ENCODE data around the gene RNF2.
"Not testable (repeated sequence)": the region's sequence is repeated elsewhere in the genome, so short reads cannot be mapped to it uniquely, and the experiment has no call there.

The RNF2 gene

GRCh38 chr1:185044981-185045813, at the start of gene RNF2:
RNF2 (plus strand) TSS chr1:185045558; CDS start chr1:185087554, 41,996 bp downstream.
- DNase-seq (ENCODE audit: low read depth): peak; percentile 24

- DNase-seq (ENCODE audit: low read depth): not testable (repeated sequence)
Measured at GRCh38 chr1:184999974-185000373, 45.4 kb upstream of the RNF2 start.

GRCh38 chr1:185001312-185001880, 44.0 kb upstream of the RNF2 start:
- not testable (repeated sequence) for DNase-seq (ENCODE audit: low read depth)

DNA sequence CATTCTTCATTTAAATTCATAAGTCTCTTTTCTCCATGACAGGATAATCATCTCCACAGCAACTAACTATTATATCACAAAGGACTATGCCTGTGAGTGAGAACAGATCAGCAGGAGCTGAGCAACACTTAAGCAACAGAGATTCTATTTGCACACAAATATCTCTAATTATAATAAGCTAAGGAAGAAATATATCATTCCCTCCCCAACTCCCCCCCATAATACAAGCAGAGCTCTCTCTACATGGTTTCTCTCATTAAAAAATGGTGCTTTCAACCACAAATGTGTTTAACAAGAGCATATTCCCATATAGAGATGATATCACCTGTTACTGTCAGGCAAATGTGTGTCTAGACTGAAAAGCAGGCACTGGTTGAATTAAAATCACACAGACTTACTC, 36.5 kb upstream of the RNF2 start:
- no peak for DNase-seq (ENCODE audit: low read depth)

GRCh38 chr1:185010361-185010760, 35.0 kb upstream of the RNF2 start:
- DNase-seq (ENCODE audit: low read depth): no peak

DNA sequence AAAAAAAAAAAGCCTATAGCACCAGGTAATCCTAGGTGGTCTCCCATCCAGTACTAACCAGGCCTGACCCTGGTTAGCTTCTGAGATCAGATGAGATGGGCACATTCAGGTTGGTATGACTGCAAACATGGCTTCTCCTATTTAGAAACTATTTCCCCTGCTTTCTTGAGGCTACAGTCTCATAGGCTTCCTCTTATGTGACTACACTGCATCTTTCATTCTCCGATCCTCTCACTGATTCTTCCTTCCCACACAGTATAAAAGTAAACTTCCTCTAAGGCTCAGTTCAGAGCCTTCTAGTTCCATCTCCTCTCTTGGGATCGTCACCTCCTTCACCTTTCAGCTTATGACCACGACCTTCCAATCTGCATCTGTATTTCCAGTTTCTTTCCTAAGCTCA, 30.4 kb upstream of the RNF2 start:
- DNase-seq (ENCODE audit: low read depth): no peak

DNA sequence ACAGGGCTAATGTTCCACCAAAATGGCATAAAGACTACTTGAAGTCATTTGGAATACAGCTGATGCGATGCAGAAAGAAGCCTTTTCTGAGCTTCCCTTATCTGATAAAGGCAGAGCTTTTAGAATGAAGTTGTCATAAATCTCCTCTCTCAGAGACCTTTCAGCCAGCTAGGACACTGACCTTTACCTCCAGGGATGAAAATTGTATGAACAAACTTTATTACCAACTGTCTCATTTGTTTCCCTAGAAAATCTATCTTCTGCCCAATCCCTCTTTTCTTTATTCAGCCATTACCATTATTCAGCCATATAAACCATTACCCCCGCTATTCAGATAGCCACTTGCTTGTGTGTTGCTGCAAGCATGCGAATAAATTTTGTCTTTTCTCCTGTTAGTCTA, 29.7 kb upstream of the RNF2 start:
- DNase-seq (ENCODE audit: low read depth): no peak

DNA sequence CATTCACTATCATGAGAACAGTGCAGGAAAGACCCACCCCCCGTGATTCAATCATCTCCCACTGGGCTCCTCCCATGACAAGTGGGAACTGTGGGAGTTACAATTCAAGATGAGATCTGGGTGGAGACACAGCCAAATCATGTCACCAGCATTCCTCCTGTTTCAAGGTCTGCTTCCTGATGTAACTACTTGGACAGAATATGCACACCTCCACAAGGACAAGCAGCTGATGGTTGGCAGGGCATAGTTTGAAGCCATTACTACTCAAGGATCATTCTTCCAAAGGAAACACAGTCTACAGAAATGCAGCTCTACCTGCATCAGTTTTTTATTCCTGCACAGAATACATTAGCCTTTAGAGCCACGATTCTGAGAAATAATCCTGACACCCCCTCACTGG, 28.5 kb upstream of the RNF2 start:
- DNase-seq (ENCODE audit: low read depth): no peak

DNA sequence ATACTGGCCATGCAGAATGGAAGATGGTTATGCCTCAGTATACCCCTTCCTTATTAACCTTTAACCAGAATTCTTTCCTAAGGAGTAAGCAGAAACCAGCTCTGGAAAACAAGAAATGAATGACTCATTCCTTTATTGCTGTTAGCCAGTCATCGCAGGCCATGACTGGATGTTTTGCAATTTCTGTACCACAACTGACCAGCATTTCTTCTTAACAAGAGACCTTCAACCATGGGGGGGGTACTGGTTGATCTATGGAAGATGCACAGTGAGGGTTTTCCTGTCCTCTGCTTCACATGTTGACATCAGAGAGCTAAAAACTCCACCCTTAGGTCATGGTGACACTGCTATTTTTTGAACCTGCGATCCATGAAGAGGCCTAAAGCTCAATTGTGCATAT, 28.0 kb upstream of the RNF2 start:
- peak; percentile 74 for DNase-seq (ENCODE audit: low read depth)

DNA sequence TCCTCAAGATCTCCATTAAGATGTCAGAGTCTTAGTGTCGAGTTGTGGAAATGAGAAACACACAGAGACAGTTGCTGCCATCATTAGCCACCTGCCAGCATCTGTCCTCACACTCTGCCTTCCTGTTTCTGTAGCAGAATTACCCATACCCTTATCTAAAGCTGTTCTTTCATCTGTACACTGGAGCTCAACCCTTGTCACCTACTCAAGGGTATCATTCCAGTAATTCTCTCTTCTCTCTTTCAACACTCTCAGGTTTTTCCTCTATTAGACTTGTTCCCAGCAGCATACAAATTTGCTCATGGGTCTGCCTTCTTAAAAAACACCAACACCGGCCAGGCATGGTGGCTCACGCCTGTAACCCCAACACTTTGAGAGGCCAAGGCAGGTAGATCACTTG, 27.4 kb upstream of the RNF2 start:
- DNase-seq (ENCODE audit: low read depth): no peak

DNA sequence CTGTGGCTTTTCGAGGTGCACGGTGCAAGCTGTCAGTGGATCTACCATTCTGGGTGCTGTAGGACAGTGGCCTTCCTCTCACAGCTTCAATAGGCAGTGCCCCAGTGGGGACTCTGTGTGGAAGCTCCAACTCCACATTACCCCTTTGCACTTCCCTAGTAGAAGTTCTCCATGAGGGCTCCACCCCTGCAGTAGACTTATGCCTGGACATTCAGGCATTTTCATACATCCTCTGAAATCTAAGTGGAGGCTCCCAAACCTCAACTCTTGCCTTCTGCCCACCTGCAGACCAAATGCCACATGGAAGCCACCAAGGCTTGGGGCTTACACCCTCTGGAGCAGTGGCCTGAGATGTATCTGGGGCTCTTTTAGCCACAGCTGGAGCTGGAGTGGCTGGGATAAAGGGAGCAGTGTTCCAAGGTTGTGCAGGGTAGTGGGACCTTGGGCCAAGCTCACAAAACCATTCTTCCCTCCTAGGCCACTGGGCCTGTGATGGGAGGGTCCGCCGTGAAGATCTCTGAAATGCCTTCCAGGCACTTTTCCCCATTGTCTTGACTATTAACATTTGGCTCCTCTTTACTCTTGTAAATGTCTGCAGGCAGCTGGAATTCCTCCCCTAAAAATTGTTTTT, 18.0 kb upstream of the RNF2 start:
- no peak for DNase-seq (ENCODE audit: low read depth)

DNA sequence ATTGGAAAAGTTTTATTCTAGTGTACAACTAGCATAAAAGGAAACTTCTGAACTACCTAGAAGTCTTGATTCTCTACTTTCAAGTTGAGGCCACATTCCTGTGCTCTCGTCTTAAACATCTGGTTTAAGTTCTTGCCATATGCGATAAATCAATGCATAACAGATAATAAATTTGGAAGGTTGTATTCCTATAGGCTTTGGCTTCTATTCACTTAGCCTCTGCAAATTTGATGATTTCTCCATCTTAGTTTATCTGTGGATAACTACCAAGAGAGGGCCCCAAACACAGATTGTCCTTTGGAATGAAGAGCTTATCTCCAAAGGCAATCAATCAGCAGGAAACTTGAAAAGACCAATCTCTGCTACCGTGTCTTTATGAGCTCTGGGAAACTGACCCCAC, 11.7 kb upstream of the RNF2 start:
- no peak for DNase-seq (ENCODE audit: low read depth)

DNA sequence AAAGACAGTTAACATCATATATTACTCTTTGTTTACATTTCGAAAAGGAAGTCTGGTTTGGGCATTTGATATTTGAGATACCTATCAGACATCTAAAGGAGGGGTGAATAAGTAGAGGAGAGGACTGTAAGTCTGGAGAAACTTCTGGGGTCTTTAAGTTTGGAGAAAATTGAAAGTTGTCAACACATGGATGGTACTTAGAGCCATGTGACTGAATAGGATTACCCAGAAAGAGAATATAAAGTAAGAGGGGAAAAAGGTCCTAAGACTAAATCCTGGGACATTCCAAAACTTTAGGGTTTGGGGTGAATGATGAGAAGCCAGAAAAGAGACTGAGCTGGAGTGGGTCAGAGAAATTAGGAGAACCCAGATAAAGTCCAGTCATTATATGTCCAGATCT, 10.1 kb upstream of the RNF2 start:
- no peak for DNase-seq (ENCODE audit: low read depth)

DNA sequence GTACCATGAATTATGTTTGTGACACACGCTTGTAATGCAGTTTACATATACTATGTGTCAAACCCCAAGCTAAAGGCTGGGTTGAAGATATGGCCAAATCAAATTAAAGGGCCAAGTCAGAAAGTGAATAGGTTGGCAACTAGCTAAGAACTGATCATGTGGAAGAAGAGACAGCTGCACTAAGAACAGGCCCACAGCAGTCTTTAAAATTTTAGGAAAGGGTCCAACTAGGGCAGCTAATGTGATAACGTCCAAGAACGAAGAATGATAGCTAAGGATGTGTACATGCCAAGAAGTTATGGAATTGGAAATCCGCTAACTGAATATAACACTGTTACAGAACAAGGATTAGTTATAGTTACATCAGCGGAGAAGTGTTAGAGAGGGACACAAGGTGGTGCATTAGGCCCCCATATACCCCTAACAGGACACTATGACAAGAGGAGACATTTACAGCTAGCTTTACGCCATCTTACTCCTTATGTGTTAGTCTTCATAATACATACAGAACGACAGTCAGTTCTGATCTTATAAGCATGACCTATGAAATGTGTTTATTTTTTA, 6.5 kb upstream of the RNF2 start:
- DNase-seq (ENCODE audit: low read depth): no peak

- DNase-seq (ENCODE audit: low read depth): no peak
Measured at GRCh38 chr1:185039726-185040407, 5.5 kb upstream of the RNF2 start.

DNA sequence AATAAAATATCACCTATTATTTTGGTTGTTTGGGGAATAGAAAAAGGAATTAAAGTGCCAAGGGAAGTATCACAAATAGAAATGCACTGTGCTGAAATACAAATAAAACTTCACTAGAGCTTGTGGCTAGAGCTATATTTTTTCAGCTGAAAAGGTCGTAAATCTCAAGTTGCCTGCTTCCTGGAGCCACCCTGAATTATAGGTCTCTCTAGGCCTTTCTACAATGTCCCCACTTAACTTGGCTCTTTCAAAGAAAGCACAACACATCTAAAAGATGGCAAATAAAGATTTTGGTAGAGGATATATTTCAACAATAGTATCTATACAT, 5.0 kb upstream of the RNF2 start:
- no peak for DNase-seq (ENCODE audit: low read depth)

GRCh38 chr1:185041742-185042141, 3.6 kb upstream of the RNF2 start:
- no peak for DNase-seq (ENCODE audit: low read depth)

GRCh38 chr1:185042737-185043136, 2.6 kb upstream of the RNF2 start:
- no peak for DNase-seq (ENCODE audit: low read depth)

GRCh38 chr1:185044387-185044786, 971 bp upstream of the RNF2 start:
- DNase-seq (ENCODE audit: low read depth): no peak

GRCh38 chr1:185045814-185046492, 595 bp downstream of the RNF2 start:
- DNase-seq (ENCODE audit: low read depth): no peak

GRCh38 chr1:185046668-185047067, 1.3 kb downstream of the RNF2 start:
- no peak for DNase-seq (ENCODE audit: low read depth)

- no peak for DNase-seq (ENCODE audit: low read depth)
Measured at GRCh38 chr1:185049670-185050069, 4.3 kb downstream of the RNF2 start.

Data from GM04503 (cell line).